Measurements from ENCODE around the gene EIF4EBP3. TPM values are rescaled to one million over a fixed set of nuclear protein-coding genes. Genes with fewer than 3 reads are reported as not detected.

The EIF4EBP3 gene
- total and polyA plus RNA-seq, 10 of the 15 experiments (the other 5 are each of a cell fraction or from before 2014, with no cell fraction given), result 3.5 to 16.1 (median 6.2) TPM

DNA sequence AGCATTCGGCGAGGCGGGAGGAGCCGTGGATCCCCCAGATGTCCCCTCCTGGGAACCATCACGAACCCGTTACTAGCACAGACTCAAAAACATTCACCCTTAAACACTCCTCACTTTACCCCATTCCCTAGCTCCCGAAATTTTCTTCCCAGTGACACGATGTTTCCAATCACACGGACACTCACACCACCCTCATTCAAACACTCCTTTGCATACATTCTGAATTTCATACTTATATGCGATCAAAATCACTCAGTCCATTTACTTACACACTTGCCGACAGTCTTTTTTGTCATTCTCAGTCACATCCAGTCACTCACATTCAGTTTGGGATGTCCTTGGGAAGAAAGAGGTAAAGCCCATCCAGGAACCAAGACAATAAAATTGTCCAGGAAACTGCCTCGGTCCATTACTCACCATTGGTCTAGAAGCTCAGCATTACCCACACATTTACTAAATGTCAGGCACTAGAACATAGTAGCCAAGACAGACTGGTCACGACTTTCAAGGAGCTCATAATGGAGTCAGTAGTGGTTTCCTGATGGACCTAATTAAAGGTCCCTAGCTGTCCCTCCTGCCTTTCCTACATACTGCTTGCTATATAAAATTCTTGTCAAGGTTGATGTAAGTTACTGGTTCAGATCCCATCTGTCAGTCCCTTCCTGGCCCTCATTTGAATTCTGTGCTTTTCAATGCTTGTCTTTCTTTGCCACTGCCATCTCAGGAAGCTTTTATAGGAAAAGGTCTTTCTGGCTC lies 17.7 kb downstream of the EIF4EBP3 start:
- Histone ChIP-seq H3K9me3 (replicated peaks; ENCODE audit: control insufficient read depth, insufficient read depth, low read length) (no peaks in the 10 kb centered on the region), H3K4me3 (peak overlapping the region; percentile 89), H3K79me2 (ENCODE audit: control insufficient read depth, insufficient read depth, low read length) (peaks cover 45% of the 10 kb centered on the region), H3K4me1 (ENCODE audit: control insufficient read depth, insufficient read depth, low read length) (peaks cover 45% of the 10 kb centered on the region), H3K36me3 (ENCODE audit: control insufficient read depth in 2 of 2, insufficient read depth in 2 of 2, low read length in 1 of 2) (peaks cover 4 to 8% of the 10 kb centered on the region in 2 experiments; a peak in 3 of 4 replicates), H3K27ac (ENCODE audit: control insufficient read depth, insufficient read depth) (peak overlapping the region; percentile 92), H4K20me1 (ENCODE audit: control insufficient read depth, insufficient read depth) (no peaks in the 10 kb centered on the region), H3K9ac (ENCODE audit: control insufficient read depth, insufficient read depth, low read length) (peak overlapping the region; percentile 92), H2AFZ (ENCODE audit: control insufficient read depth, low read depth, low read length) (peak overlapping the region; percentile 89), H3K4me2 (ENCODE audit: control insufficient read depth, insufficient read depth) (peak overlapping the region; percentile 95), H3K27me3 (replicated peaks in 1 of 2; ENCODE audit: control insufficient read depth in 2 of 2, insufficient read depth in 2 of 2, low read length in 1 of 2) (no peaks in the 10 kb centered on the region)
- RAD21 ChIA-PET (ENCODE audit: unreplicated experiment), result interaction anchor here (0.6 to 1.4 kb wide), 3 partner anchors 18 to 156 kb away, joined by 3 to 7 read pairs (median 3); partner anchors contain the start of gene EIF4EBP3
- BruUV-seq (replicated peaks), result TSS peak; percentile 85
- in situ Hi-C loops (cut with MboI) (no loop called here), intact Hi-C loops (cut with micrococcal nuclease; ENCODE audit: unreplicated experiment) (loop anchor here (2.0 kb wide), 1 partner anchor 146 kb away; no protein-coding TSS in a partner anchor)
- SMC1A ChIA-PET (ENCODE audit: uncharacterized antibody, unreplicated experiment), result interaction anchor here (0.7 to 1.4 kb wide), 6 partner anchors 9 to 157 kb away, joined by 3 to 7 read pairs (median 4); partner anchors contain the start of gene EIF4EBP3
- TF ChIP-seq SIN3A (IDR thresholded peaks at IDR 0.05; ENCODE audit: low read depth, low read length), result peak; percentile 12; the same call in 1 of the 2 replicates
- TF ChIP-seq GABPA (IDR thresholded peaks at IDR 0.05; ENCODE audit: low read depth), result no peak
- TF ChIP-seq CHD1 (IDR thresholded peaks at IDR 0.05; ENCODE audit: low read depth, low read length), result 0 out of 2 replicates have a peak, but pooled peaks have one; percentile 47
- 0 out of 2 replicates have a peak, but pooled peaks have one; percentile 13 for TF ChIP-seq RUNX3 (IDR thresholded peaks at IDR 0.05; ENCODE audit: low read length)
- TF ChIP-seq, protein P1, sequence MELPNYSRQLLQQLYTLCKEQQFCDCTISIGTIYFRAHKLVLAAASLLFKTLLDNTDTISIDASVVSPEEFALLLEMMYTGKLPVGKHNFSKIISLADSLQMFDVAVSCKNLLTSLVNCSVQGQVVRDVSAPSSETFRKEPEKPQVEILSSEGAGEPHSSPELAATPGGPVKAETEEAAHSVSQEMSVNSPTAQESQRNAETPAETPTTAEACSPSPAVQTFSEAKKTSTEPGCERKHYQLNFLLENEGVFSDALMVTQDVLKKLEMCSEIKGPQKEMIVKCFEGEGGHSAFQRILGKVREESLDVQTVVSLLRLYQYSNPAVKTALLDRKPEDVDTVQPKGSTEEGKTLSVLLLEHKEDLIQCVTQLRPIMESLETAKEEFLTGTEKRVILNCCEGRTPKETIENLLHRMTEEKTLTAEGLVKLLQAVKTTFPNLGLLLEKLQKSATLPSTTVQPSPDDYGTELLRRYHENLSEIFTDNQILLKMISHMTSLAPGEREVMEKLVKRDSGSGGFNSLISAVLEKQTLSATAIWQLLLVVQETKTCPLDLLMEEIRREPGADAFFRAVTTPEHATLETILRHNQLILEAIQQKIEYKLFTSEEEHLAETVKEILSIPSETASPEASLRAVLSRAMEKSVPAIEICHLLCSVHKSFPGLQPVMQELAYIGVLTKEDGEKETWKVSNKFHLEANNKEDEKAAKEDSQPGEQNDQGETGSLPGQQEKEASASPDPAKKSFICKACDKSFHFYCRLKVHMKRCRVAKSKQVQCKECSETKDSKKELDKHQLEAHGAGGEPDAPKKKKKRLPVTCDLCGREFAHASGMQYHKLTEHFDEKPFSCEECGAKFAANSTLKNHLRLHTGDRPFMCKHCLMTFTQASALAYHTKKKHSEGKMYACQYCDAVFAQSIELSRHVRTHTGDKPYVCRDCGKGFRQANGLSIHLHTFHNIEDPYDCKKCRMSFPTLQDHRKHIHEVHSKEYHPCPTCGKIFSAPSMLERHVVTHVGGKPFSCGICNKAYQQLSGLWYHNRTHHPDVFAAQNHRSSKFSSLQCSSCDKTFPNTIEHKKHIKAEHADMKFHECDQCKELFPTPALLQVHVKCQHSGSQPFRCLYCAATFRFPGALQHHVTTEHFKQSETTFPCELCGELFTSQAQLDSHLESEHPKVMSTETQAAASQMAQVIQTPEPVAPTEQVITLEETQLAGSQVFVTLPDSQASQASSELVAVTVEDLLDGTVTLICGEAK (IDR thresholded peaks at IDR 0.05; ENCODE audit: borderline replicate concordance), result no peak
- TF ChIP-seq HDAC6 (IDR thresholded peaks at IDR 0.05; ENCODE audit: unreplicated experiment), result no peak
- TF ChIP-seq EP300 (IDR thresholded peaks at IDR 0.05; ENCODE audit: borderline replicate concordance in 1 of 2, control insufficient read depth in 1 of 2, low read depth in 2 of 2, low read length in 2 of 2), result no peak
- TF ChIP-seq YBX1 (IDR thresholded peaks at IDR 0.05), result 0 out of 2 replicates have a peak, but pooled peaks have one; percentile 57
- no peak for TF ChIP-seq SREBF1 (IDR thresholded peaks at IDR 0.05; ENCODE audit: low read length)
- no peak for TF ChIP-seq IRF4 (IDR thresholded peaks at IDR 0.05; ENCODE audit: low read depth, low read length)
- WGBS (ENCODE audit: insufficient coverage, insufficient replicate concordance, low lambda C conversion rate, missing lambda C conversion rate), result under 1% methylated on average over 13 of the region's 13 CpGs
- POLR2A ChIA-PET, result interaction anchor here (0.6 to 2.3 kb wide), 9 partner anchors 9 to 132 kb away, joined by 3 to 6 read pairs (median 4); partner anchors contain the start of genes EIF4EBP3, IK and NDUFA2
- CTCF ChIA-PET, result interaction anchor here (0.6 to 0.7 kb wide), 3 partner anchors 9 to 70 kb away, joined by 3 to 4 read pairs (median 3); no protein-coding TSS in a partner anchor
- ATAC-seq (peak; percentile 5), DNase-seq (ENCODE audit: low read depth, low spot score) (no peak), FAIRE-seq (no peak)

Measured in GM12878 (cell line).